ENCODE measurements around the gene ATP7B.

- TF ChIP-seq SP1 (IDR thresholded peaks at IDR 0.05) (no peak), FOXA1 (IDR thresholded peaks at IDR 0.05) (no peak), L3MBTL2 (conservative IDR thresholded peaks at IDR 0.05) (no peak), SUZ12 (IDR thresholded peaks at IDR 0.05) (no peak), ARNT (IDR thresholded peaks at IDR 0.05) (no peak), TARDBP (IDR thresholded peaks at IDR 0.05) (no peak), ELF4 (IDR thresholded peaks at IDR 0.05) (no peak), FOXM1 (IDR thresholded peaks at IDR 0.05; ENCODE audit: borderline replicate concordance) (no peak), BHLHE40 (IDR thresholded peaks at IDR 0.05; ENCODE audit: borderline replicate concordance) (no peak), CTBP1 (IDR thresholded peaks at IDR 0.05; ENCODE audit: borderline replicate concordance) (no peak), HDGF (IDR thresholded peaks at IDR 0.05; ENCODE audit: borderline replicate concordance) (no peak)
These were observed 18.3 kb upstream of the ATP7B start for GRCh38 chr13:52029569-52029968.

Data from HEK293T (cell line).